RWPE2 (cell line): ENCODE measurements around the gene BBS9.

Source experiments
- ATAC-seq: fragments of 200-7000 bp; cut with Tn5 transposase; 3 replicates; pipeline ENCODE4 v1.9.1; 2021; ENCODE audit warnings: low read depth
- DNase-seq: peaks from one replicate; pipeline ENCODE4 v3.0.0-alpha.2; 2020; ENCODE audit warnings: low spot score
- H3K27ac ChIP-seq: fragments of 450-650 bp; 2 replicates; pipeline ENCODE4 v1.5.1; 2017; ENCODE audit warnings: mild to moderate bottlenecking; ENCODE audit not compliant: poor library complexity, severe bottlenecking
- H3K27me3 ChIP-seq: fragments of 250-450 bp; sonication (Bioruptor Pico); 2 replicates; pipeline ENCODE4 v1.5.1; 2021; ENCODE audit warnings: mild to moderate bottlenecking, moderate library complexity; ENCODE audit not compliant: insufficient read depth, poor library complexity, severe bottlenecking
- H3K36me3 ChIP-seq: fragments of 250-450 bp; sonication (Bioruptor Pico); 2 replicates; pipeline ENCODE4 v1.5.1; 2020; ENCODE audit warnings: low read depth, mild to moderate bottlenecking, moderate library complexity
- H3K4me1 ChIP-seq: fragments of 250-450 bp; sonication (Bioruptor Pico); 2 replicates; pipeline ENCODE4 v1.5.1; 2021; ENCODE audit warnings: mild to moderate bottlenecking, moderate library complexity; ENCODE audit not compliant: insufficient read depth, poor library complexity, severe bottlenecking
- H3K4me3 ChIP-seq: fragments of 250-450 bp; sonication (Bioruptor Pico); 2 replicates; pipeline ENCODE4 v1.5.1; 2021; ENCODE audit warnings: mild to moderate bottlenecking, moderate library complexity; ENCODE audit not compliant: severe bottlenecking
- H3K9me3 ChIP-seq: fragments of 250-450 bp; sonication (Bioruptor Pico); 2 replicates; pipeline ENCODE4 v1.5.1; 2021; ENCODE audit warnings: mild to moderate bottlenecking, moderate library complexity; ENCODE audit not compliant: severe bottlenecking
- CTCF ChIP-seq: fragments of 450-650 bp; IDR thresholded peaks from one replicate; pipeline ENCODE4 v1.5.1; 2017; ENCODE audit warnings: mild to moderate bottlenecking, moderate library complexity; ENCODE audit not compliant: poor library complexity, severe bottlenecking

BBS9 gene

DNA sequence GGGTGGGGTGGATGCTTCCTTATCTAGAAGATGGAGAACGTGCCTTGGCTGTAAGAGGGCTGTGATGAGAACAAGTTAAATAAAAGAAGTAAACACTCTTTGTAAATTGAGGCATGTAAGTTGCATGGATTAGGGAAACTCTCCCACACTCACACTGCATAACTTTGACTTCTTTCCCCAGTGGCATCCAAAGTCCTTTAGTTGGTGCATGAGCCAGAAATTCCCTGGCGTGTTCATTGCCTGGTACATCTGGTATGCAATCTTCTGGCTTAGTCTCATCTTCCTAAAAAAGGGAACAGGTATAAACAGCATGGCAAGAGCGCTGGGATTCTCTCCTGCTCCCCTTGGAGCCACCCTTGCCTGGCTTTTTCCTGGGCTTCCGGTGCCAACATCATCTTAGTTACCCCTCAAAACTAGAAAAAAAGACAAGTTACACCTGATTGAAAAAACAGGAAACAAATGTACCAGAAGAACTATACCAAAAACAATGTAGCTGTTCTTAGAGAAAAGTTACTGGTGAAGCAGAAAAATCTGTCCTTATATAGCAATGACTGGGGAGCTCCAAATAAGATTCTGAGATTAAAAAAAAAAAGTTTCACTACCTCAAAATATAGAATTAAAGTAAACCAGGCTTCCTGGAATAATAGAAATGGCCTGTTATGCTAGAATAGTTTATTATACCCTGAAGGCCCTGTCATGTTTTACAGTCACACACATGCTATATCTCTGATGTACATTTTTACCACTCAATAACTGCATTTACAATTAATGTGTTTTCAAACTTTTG, 30.0 kb upstream of the BBS9 start:
- TF ChIP-seq CTCF = no peak
- Histone ChIP-seq H3K9me3 (no peaks in the 10 kb centered on the region), H3K4me1 (no peaks in the 10 kb centered on the region), H3K4me3 (no peak overlapping the region), H3K27ac (no peak overlapping the region), H3K27me3 (no peaks in the 10 kb centered on the region), H3K36me3 (peaks cover 88% of the 10 kb centered on the region)
- DNase-seq = no peak
- no peak for ATAC-seq

DNA sequence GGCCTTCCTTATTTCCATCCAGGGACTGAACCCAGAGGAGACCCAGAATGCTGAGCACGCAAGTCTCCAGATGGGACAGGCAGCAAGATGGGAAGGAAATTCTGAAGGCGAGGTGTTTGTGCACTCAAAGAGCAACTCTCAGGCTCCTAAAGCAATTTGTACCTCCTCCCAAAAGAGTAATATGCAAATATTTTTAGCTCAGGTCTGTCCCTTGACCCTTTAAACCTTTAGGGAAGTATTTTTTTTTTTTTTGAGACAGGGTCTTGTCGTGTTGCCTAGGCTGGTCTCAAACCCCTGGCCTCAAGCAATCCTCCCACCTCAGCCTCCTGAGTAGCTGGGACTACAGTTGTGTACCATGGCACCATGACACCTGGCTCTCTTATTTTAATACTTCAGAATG, 28.6 kb upstream of the BBS9 start:
- no peak for ATAC-seq
- Histone ChIP-seq H3K4me1 (no peaks in the 10 kb centered on the region), H3K4me3 (no peak overlapping the region)

DNA sequence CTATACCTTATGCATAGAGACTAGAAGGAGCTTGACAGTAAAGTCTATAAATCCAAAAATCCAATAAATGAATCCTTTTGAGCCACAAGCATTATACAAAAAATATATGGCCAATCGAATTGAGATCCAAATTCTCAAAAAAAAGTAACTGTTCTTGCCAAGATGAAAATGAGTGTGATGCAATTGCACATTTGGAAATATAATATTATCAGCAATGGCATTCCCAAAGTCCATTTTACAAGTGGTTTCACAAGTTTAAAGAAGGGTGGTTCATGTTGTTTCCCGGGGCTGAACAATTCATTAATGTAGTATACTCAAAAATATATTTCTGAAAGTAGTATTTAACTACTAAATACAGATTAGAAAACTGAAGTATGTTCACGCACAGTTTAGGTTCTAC, 27.5 kb upstream of the BBS9 start:
- Histone ChIP-seq H3K27ac (no peak overlapping the region), H3K36me3 (peaks cover 70% of the 10 kb centered on the region), H3K27me3 (no peaks in the 10 kb centered on the region), H3K9me3 (no peaks in the 10 kb centered on the region), H3K4me1 (no peaks in the 10 kb centered on the region), H3K4me3 (no peak overlapping the region)
- DNase-seq (no peak), ATAC-seq (no peak)
- no peak for TF ChIP-seq CTCF

More for the DNA sequence above, 28.6 kb upstream of the BBS9 start:
- no peaks in the 10 kb centered on the region for H3K9me3 ChIP-seq
- no peak overlapping the region for H3K27ac ChIP-seq
- peaks cover 81% of the 10 kb centered on the region for H3K36me3 ChIP-seq
- DNase-seq = no peak
- no peak for TF ChIP-seq CTCF
- H3K27me3 ChIP-seq = no peaks in the 10 kb centered on the region

GRCh38 chr7:33107136-33108066, 22.0 kb upstream of the BBS9 start:
- H3K27ac ChIP-seq = no peak overlapping the region
- H3K27me3 ChIP-seq = no peaks in the 10 kb centered on the region
- ATAC-seq = peak; percentile 53
- H3K36me3 ChIP-seq = peaks cover 23% of the 10 kb centered on the region
- peak overlapping the region; percentile 99 for H3K4me3 ChIP-seq
- no peak for DNase-seq
- peaks cover 8% of the 10 kb centered on the region for H3K4me1 ChIP-seq
- peak; percentile 82 for TF ChIP-seq CTCF
- H3K9me3 ChIP-seq = no peaks in the 10 kb centered on the region
